Gastroesophageal sphincter (tissue), 4 donors: ENCODE data around the gene TTBK2. TPM values are rescaled to one million over a fixed set of nuclear protein-coding genes. Genes with fewer than 3 reads are reported as not detected.
A peak's percentile ranks its signal among the peaks of the same experiment; 100 is the strongest.
"Not testable (repeated sequence)": the region's sequence is repeated elsewhere in the genome, so short reads cannot be mapped to it uniquely, and the experiment has no call there.

Experiments used
- ATAC-seq: fragments of 150-250 bp; one replicate; pipeline ENCODE4 v1.9.1; 2016; ENCODE audit warnings: mild to moderate bottlenecking, moderate library complexity
- H3K27ac ChIP-seq, 4 donors: fragments of 200-600 bp; sonication (generic) in 3 of 4; 1 replicate in 3 of 4; 2 replicates in 1 of 4; pipeline ENCODE4 v1.5.1; 2016 to 2019
- H3K27me3 ChIP-seq: fragments of 200-600 bp; sonication (generic); one replicate; pipeline ENCODE4 v1.5.1; 2019
- H3K36me3 ChIP-seq, 2 donors: fragments of 200-600 bp; sonication (generic); one replicate each; pipeline ENCODE4 v1.5.1; 2019; ENCODE audit warnings: control low read depth in 1 of 2
- H3K4me1 ChIP-seq, 3 donors: fragments of 200-600 bp; sonication (generic); 1 replicate in 2 of 3; 2 replicates in 1 of 3; pipeline ENCODE4 v1.5.1; 2016 to 2019; ENCODE audit warnings: control low read depth in 2 of 3
- H3K4me3 ChIP-seq, 2 donors: fragments of 200-600 bp; sonication (generic); one replicate each; pipeline ENCODE4 v1.5.1; 2019; ENCODE audit warnings: mild to moderate bottlenecking in 1 of 2, moderate library complexity in 1 of 2
- H3K9me3 ChIP-seq, 3 donors: fragments of 200-600 bp; sonication (generic); one replicate each; pipeline ENCODE4 v1.5.1; 2017 to 2019; ENCODE audit warnings: control low read depth in 2 of 3
- CTCF ChIP-seq, 4 experiments: fragments of 200-600 bp in 2 of 4; fragments of 450-650 bp in 2 of 4; sonication (generic) in 1 of 4; IDR thresholded peaks; one replicate each; pipeline ENCODE4 v1.5.1; 2017 to 2019; ENCODE audit warnings: antibody characterized with exemption in 4 of 4, mild to moderate bottlenecking in 2 of 4, moderate library complexity in 2 of 4
- EP300 ChIP-seq: sonication (generic); formaldehyde crosslinking; IDR thresholded peaks from one replicate; pipeline ENCODE4 v1.6.1; 2017; ENCODE audit warnings: antibody characterized with exemption, mild to moderate bottlenecking
- POLR2A ChIP-seq, 2 donors: fragments of 450-650 bp; IDR thresholded peaks; one replicate each; pipeline ENCODE4 v1.6.1; 2017; ENCODE audit warnings: antibody characterized with exemption in 2 of 2, mild to moderate bottlenecking in 2 of 2, moderate library complexity in 1 of 2
- POLR2AphosphoS5 ChIP-seq: sonication (generic); formaldehyde crosslinking; IDR thresholded peaks from one replicate; pipeline ENCODE4 v1.6.1; 2017; ENCODE audit warnings: antibody characterized with exemption
- WGBS, 2 donors: methylation state at CpG; one replicate each; pipeline ENCODE4 v1.1.5; 2018; ENCODE audit warnings: low coverage in 1 of 2; 5-methylcytosine and 5-hydroxymethylcytosine counted together
- total RNA-seq, 4 donors: library from RNA; depleted of rRNA; stranded (reverse); fragments of >200 nt; gene quantifications; one replicate each; pipeline ENCODE4 v1.1.0, GENCODE V29; 2016

TTBK2 gene
- total RNA-seq = 10 to 100 TPM; 21.2 to 24.4 (median 23.2) TPM

GRCh38 chr15:42920519-42921341 lies at the start of gene TTBK2:
Gene TTBK2 (minus strand): TSS chr15:42920778. CDS start chr15:42878617, 42,161 bp downstream.
- 0 to 6% methylated on average over 3 to 15 of the region's 72 CpGs for WGBS, 2 donors
- peak; percentile 98 for ATAC-seq
- Histone ChIP-seq H3K27me3 (no peaks in the 10 kb centered on the region), H3K36me3 (no peaks in the 10 kb centered on the region), H3K9me3 (no peaks in the 10 kb centered on the region), H3K27ac (peak within 1 kb of the TSS; percentile 83 to 97 (median 90)), H3K4me3 (peak within 1 kb of the TSS; percentile 92 to 98), H3K4me1 (peaks cover 0 to 40% (median 0%) of the 10 kb centered on the region in 3 donors)
- no peak for TF ChIP-seq EP300
- TF ChIP-seq CTCF (IDR thresholded peaks at IDR 0.05) = peak in 3 of 4 experiments; percentile 30 to 37 (median 34)
- peak; percentile 82 to 89 for TF ChIP-seq POLR2A (IDR thresholded peaks at IDR 0.05)
- peak; percentile 88 for TF ChIP-seq POLR2AphosphoS5

GRCh38 chr15:42964476-42964875 lies 43.9 kb upstream of the TTBK2 start:
- 89 to 97% methylated on average over 5 of the region's 5 CpGs for WGBS, 2 donors

GRCh38 chr15:42955518-42955917 lies 34.9 kb upstream of the TTBK2 start:
- peaks cover 3 to 98% of the 10 kb centered on the region in 2 donors for H3K36me3 ChIP-seq
- H3K9me3 ChIP-seq = no peaks in the 10 kb centered on the region
- ATAC-seq = no peak
- no peaks in the 10 kb centered on the region for H3K4me1 ChIP-seq
- H3K4me3 ChIP-seq = no peak overlapping the region
- H3K27ac ChIP-seq = no peak overlapping the region
- H3K27me3 ChIP-seq = no peaks in the 10 kb centered on the region
- TF ChIP-seq EP300 = no peak
- no peak for TF ChIP-seq POLR2A (IDR thresholded peaks at IDR 0.05)
- no peak for TF ChIP-seq POLR2AphosphoS5
- TF ChIP-seq CTCF (IDR thresholded peaks at IDR 0.05) = no peak

More at GRCh38 chr15:42964476-42964875, 43.9 kb upstream of the TTBK2 start:
- Histone ChIP-seq H3K27me3 (no peaks in the 10 kb centered on the region), H3K9me3 (no peaks in the 10 kb centered on the region), H3K4me1 (no peaks in the 10 kb centered on the region), H3K36me3 (peaks cover 4 to 90% of the 10 kb centered on the region in 2 donors), H3K4me3 (no peak overlapping the region), H3K27ac (no peak overlapping the region)
- no peak for ATAC-seq
- no peak for TF ChIP-seq POLR2A (IDR thresholded peaks at IDR 0.05)
- no peak for TF ChIP-seq CTCF (IDR thresholded peaks at IDR 0.05)
- no peak for TF ChIP-seq POLR2AphosphoS5
- TF ChIP-seq EP300 = no peak

GRCh38 chr15:42954291-42954690 lies 33.7 kb upstream of the TTBK2 start:
- no peak for ATAC-seq
- peaks cover 3 to 98% of the 10 kb centered on the region in 2 donors for H3K36me3 ChIP-seq
- 91 to 94% methylated on average over 4 of the region's 4 CpGs for WGBS, 2 donors
- no peak overlapping the region for H3K4me3 ChIP-seq
- TF ChIP-seq POLR2A (IDR thresholded peaks at IDR 0.05) = no peak
- TF ChIP-seq CTCF (IDR thresholded peaks at IDR 0.05) = no peak
- TF ChIP-seq POLR2AphosphoS5 = no peak
- no peak for TF ChIP-seq EP300
- H3K27me3 ChIP-seq = no peaks in the 10 kb centered on the region
- H3K4me1 ChIP-seq = no peaks in the 10 kb centered on the region
- H3K9me3 ChIP-seq = no peaks in the 10 kb centered on the region
- H3K27ac ChIP-seq = no peak overlapping the region

GRCh38 chr15:42948898-42949297 lies 28.3 kb upstream of the TTBK2 start:
- H3K27ac ChIP-seq, H3K9me3 ChIP-seq, H3K4me3 ChIP-seq, H3K27me3 ChIP-seq, ATAC-seq, H3K4me1 ChIP-seq: not testable (repeated sequence)
- 60 to 100% methylated on average over 1 to 3 of the region's 3 CpGs for WGBS, 2 donors
- H3K36me3 ChIP-seq = peaks cover 3 to 84% of the 10 kb centered on the region in 2 donors
